RWPE2 (cell line): ENCODE data around the gene PEA15.
A peak's percentile ranks its signal among the peaks of the same experiment; 100 is the strongest.

ENCODE experiments used
- ATAC-seq: fragments of 200-7000 bp; cut with Tn5 transposase; 3 replicates; pipeline ENCODE4 v1.9.1; 2021; ENCODE audit warnings: low read depth
- DNase-seq: peaks from one replicate; pipeline ENCODE4 v3.0.0-alpha.2; 2020; ENCODE audit warnings: low spot score
- H3K27ac ChIP-seq: fragments of 450-650 bp; 2 replicates; pipeline ENCODE4 v1.5.1; 2017; ENCODE audit warnings: mild to moderate bottlenecking; ENCODE audit not compliant: poor library complexity, severe bottlenecking
- H3K27me3 ChIP-seq: fragments of 250-450 bp; sonication (Bioruptor Pico); 2 replicates; pipeline ENCODE4 v1.5.1; 2021; ENCODE audit warnings: mild to moderate bottlenecking, moderate library complexity; ENCODE audit not compliant: insufficient read depth, poor library complexity, severe bottlenecking
- H3K36me3 ChIP-seq: fragments of 250-450 bp; sonication (Bioruptor Pico); 2 replicates; pipeline ENCODE4 v1.5.1; 2020; ENCODE audit warnings: low read depth, mild to moderate bottlenecking, moderate library complexity
- H3K4me1 ChIP-seq: fragments of 250-450 bp; sonication (Bioruptor Pico); 2 replicates; pipeline ENCODE4 v1.5.1; 2021; ENCODE audit warnings: mild to moderate bottlenecking, moderate library complexity; ENCODE audit not compliant: insufficient read depth, poor library complexity, severe bottlenecking
- H3K4me3 ChIP-seq: fragments of 250-450 bp; sonication (Bioruptor Pico); 2 replicates; pipeline ENCODE4 v1.5.1; 2021; ENCODE audit warnings: mild to moderate bottlenecking, moderate library complexity; ENCODE audit not compliant: severe bottlenecking
- H3K9me3 ChIP-seq: fragments of 250-450 bp; sonication (Bioruptor Pico); 2 replicates; pipeline ENCODE4 v1.5.1; 2021; ENCODE audit warnings: mild to moderate bottlenecking, moderate library complexity; ENCODE audit not compliant: severe bottlenecking
- TF ChIP-seq, protein P1 (sequence below): fragments of 450-650 bp; IDR thresholded peaks from one replicate; pipeline ENCODE4 v1.5.1; 2017; ENCODE audit warnings: mild to moderate bottlenecking, moderate library complexity; ENCODE audit not compliant: poor library complexity, severe bottlenecking

PEA15 gene

GRCh38 chr1:160251011-160251410, 45.8 kb downstream of the PEA15 start:
- H3K4me1 ChIP-seq = no peaks in the 10 kb centered on the region
- DNase-seq = no peak
- peaks cover 35% of the 10 kb centered on the region for H3K36me3 ChIP-seq
- no peak overlapping the region for H3K27ac ChIP-seq
- no peaks in the 10 kb centered on the region for H3K27me3 ChIP-seq
- H3K9me3 ChIP-seq = no peaks in the 10 kb centered on the region
- ATAC-seq = no peak
- TF ChIP-seq, protein P1, sequence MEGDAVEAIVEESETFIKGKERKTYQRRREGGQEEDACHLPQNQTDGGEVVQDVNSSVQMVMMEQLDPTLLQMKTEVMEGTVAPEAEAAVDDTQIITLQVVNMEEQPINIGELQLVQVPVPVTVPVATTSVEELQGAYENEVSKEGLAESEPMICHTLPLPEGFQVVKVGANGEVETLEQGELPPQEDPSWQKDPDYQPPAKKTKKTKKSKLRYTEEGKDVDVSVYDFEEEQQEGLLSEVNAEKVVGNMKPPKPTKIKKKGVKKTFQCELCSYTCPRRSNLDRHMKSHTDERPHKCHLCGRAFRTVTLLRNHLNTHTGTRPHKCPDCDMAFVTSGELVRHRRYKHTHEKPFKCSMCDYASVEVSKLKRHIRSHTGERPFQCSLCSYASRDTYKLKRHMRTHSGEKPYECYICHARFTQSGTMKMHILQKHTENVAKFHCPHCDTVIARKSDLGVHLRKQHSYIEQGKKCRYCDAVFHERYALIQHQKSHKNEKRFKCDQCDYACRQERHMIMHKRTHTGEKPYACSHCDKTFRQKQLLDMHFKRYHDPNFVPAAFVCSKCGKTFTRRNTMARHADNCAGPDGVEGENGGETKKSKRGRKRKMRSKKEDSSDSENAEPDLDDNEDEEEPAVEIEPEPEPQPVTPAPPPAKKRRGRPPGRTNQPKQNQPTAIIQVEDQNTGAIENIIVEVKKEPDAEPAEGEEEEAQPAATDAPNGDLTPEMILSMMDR = no peak
- no peak overlapping the region for H3K4me3 ChIP-seq

GRCh38 chr1:160251687-160252526, 46.7 kb downstream of the PEA15 start:
- H3K36me3 ChIP-seq = peaks cover 35% of the 10 kb centered on the region
- no peak for DNase-seq
- peaks cover 8% of the 10 kb centered on the region for H3K4me1 ChIP-seq
- no peak overlapping the region for H3K4me3 ChIP-seq
- TF ChIP-seq, protein P1 = peak; percentile 81
- no peak overlapping the region for H3K27ac ChIP-seq
- H3K9me3 ChIP-seq = no peaks in the 10 kb centered on the region
- peak; percentile 84 for ATAC-seq
- no peaks in the 10 kb centered on the region for H3K27me3 ChIP-seq

- H3K4me3 ChIP-seq = no peak overlapping the region
- H3K27ac ChIP-seq = no peak overlapping the region
- ATAC-seq = no peak
- TF ChIP-seq, protein P1 = no peak
- H3K9me3 ChIP-seq = no peaks in the 10 kb centered on the region
- H3K36me3 ChIP-seq = peaks cover 33% of the 10 kb centered on the region
- DNase-seq = no peak
- H3K4me1 ChIP-seq = peaks cover 19% of the 10 kb centered on the region
- H3K27me3 ChIP-seq = no peaks in the 10 kb centered on the region
These were observed 50.7 kb downstream of the PEA15 start for GRCh38 chr1:160255781-160256300.

DNA sequence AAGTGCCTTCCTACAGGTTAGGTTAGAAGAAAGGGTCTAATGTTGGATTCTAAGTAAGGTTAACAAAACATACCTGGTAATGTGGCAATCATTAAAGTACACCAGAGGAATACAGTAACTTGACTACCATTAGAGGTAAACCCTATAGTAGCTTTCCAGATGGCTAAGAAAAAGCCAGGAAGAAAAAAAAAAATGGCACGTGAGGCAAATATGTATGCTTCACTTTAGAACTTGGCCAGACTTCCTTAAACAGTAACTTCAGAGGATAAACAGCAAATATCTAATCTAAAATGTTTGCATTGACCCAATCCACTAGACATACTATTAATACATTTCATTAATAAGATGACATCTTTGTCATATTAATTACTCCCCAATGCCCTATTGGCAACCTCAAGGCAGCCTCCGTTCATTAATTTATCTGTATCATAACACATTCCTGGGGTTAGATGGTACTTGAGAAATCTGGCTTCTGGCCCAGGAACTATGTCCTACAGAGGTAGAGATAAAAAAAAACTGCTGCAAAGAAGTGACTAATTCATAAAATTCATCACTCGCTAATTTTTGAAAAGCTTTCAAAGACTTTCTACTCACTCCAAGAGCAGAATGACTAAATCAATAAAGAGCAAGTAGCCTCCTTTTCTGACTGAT, 51.3 kb downstream of the PEA15 start:
- no peaks in the 10 kb centered on the region for H3K27me3 ChIP-seq
- no peak for DNase-seq
- H3K36me3 ChIP-seq = peaks cover 32% of the 10 kb centered on the region
- H3K9me3 ChIP-seq = no peaks in the 10 kb centered on the region
- H3K4me1 ChIP-seq = peaks cover 25% of the 10 kb centered on the region
- peak; percentile 69 for ATAC-seq
- H3K27ac ChIP-seq = no peak overlapping the region
- H3K4me3 ChIP-seq = no peak overlapping the region
- TF ChIP-seq, protein P1 = no peak
